Omental fat pad (tissue), 4 donors: ENCODE results near the gene FBN2. TPM values are rescaled to one million over a fixed set of nuclear protein-coding genes. Genes with fewer than 3 reads are reported as not detected.

Experiments
- ATAC-seq: fragments of 150-250 bp; one replicate; pipeline ENCODE4 v1.9.1; 2016; ENCODE audit warnings: mild to moderate bottlenecking, moderate library complexity; ENCODE audit not compliant: low FRiP score
- DNase-seq: peaks from one replicate; pipeline ENCODE4 v3.0.0-alpha.2; 2019; ENCODE audit warnings: low spot score
- total RNA-seq, 4 donors: library from RNA; depleted of rRNA; stranded (reverse); fragments of >200 nt; gene quantifications; one replicate each; pipeline ENCODE4 v1.1.0, GENCODE V29; 2016
- TF ChIP-seq, protein P1 (sequence below), 3 donors: fragments of 450-650 bp; IDR thresholded peaks; one replicate each; pipeline ENCODE4 v1.5.1; 2016 to 2017; ENCODE audit warnings: antibody characterized with exemption in 3 of 3, mild to moderate bottlenecking in 3 of 3, moderate library complexity in 2 of 3

The FBN2 gene
- total RNA-seq, 4 donors from 2014 or later = 0.56 to 3.2 (median 0.79) TPM

DNA sequence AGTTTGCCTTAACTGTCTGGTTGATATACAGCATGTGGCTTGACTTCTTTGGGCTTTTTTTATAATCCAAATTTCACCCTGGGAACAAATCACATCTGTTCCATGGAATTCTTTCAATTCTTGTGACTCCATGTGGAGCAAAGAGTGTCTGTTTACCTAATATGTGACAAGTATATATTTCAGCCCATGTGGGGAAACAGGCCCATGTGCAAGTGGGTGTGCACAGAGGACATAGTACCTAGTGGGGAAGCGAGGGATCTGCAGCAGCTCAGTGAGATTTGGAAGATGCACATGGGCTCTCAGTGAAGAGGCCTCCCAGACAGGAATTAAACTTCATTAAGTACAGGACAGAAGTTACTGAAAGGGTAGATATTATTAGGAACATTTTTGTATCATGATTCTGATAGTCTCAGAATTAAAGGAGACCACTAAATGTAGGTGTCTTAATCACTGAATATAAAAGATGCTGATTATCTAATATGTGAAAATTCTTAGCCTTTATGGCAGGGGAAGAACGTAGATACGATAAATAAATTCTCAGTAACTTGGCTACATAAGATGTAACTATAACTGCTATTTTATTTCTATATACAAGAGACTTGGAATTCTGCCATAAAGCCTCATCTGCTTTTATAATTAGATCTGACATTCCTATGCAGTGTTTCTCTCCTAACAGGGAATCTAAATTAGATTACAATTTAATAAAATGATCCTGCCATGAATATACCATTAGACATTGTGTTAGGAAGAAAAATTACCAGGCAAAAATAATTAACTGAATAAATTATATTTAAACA is 273.3 kb downstream of the FBN2 start:
- DNase-seq (no peak), ATAC-seq (no peak)
- TF ChIP-seq, protein P1, sequence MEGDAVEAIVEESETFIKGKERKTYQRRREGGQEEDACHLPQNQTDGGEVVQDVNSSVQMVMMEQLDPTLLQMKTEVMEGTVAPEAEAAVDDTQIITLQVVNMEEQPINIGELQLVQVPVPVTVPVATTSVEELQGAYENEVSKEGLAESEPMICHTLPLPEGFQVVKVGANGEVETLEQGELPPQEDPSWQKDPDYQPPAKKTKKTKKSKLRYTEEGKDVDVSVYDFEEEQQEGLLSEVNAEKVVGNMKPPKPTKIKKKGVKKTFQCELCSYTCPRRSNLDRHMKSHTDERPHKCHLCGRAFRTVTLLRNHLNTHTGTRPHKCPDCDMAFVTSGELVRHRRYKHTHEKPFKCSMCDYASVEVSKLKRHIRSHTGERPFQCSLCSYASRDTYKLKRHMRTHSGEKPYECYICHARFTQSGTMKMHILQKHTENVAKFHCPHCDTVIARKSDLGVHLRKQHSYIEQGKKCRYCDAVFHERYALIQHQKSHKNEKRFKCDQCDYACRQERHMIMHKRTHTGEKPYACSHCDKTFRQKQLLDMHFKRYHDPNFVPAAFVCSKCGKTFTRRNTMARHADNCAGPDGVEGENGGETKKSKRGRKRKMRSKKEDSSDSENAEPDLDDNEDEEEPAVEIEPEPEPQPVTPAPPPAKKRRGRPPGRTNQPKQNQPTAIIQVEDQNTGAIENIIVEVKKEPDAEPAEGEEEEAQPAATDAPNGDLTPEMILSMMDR (IDR thresholded peaks at IDR 0.05) = no peak

DNA sequence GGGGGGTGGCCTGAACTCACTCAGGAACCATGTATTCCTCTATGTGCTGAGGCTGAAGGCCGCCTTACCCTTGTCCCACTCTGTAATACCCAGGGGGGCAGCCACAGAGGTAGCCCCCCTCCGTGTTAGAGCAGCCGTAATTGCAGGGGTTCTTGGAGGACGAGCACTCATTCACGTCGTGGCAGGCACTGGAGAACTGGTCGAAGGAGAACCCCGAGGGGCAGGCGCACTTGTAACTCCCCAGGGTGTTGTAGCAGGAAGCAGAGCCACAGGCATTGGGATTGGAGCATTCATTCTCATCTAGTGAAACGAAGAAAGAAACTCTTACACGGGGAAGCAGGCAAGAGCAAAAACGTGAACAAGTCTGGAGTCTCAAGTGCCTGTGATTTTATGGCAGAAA is 274.7 kb downstream of the FBN2 start:
- DNase-seq = no peak
- ATAC-seq = no peak
- TF ChIP-seq, protein P1 (IDR thresholded peaks at IDR 0.05) = no peak

DNA sequence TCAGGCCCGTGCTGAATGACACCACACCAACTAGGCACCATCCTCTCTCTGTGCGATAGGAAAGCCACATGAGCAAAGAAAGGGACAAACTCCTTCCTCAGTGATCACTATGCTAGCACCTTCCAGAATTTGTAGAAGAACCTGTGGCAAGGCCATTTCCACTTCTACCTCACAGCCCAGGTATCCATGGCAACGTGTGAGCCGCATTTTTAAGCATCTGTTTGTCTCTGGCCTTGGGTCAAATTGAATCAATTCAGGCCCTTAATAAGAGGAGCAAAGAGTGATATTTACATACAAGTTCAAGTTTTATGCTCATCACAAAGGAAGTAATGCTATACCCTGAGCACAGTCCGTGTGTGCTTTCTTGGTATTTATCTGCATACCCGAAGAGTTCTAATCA is 275.1 kb downstream of the FBN2 start:
- DNase-seq (no peak), ATAC-seq (no peak)
- TF ChIP-seq, protein P1 (IDR thresholded peaks at IDR 0.05) = no peak

DNA sequence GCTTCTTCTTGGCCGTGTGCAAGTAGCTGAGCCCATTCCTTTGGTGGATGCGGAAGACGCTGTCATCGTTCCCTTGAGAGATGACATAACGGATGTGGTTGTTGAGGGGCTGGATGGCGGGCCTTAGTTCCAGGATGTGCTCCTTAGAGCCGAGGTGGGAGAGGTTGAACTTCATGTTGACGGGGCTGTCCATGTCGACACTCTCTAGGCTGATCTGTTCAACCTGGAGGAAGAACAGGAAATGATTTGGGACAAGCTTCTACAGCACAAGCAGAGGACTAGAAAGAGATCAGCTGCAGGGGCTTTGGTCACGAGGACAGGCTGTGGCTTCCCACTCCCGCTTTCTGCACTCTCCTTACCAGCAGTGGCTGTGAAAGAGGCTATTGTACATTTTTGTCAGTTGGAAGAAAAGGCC is 278.4 kb downstream of the FBN2 start:
- ATAC-seq = no peak
- TF ChIP-seq, protein P1 (IDR thresholded peaks at IDR 0.05) = no peak
- no peak for DNase-seq

DNA sequence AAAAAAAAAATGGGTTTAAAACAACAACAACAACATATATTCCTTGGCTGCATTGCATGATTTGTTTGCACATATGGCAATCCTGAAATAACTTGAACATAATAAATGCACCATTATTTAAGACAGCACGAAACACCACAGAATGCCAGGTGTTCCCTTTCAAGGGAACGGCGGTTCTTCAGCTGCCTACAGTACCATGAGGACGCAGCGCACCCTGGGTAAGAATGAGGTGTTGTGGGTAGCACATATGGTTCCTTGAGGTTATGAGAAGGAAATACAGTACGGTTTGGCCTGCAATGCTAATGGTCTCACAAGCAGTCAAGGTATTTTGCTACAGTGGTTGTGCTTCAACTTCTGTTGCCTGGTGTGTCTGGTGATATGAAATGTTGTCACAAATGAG is 279.7 kb downstream of the FBN2 start:
- DNase-seq = no peak
- TF ChIP-seq, protein P1 (IDR thresholded peaks at IDR 0.05) = no peak
- ATAC-seq = no peak

DNA sequence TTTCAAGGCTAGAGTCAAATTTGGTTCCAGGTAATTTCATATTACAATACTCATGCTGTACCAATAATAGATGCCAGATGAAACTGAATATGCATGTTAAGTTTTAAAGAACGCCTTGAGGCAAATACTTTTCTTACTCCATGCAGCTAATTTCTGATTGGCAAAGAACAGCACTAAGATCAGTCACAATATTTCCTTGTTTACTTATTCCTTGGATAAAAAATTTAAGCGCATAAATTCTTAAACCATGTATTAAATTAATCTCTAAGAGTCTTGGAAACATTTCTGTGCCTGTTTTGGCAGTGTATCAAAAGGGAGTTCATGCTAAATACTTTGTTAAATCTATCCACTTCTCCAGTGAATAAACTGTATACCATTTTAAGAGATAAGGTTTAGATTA is 281.0 kb downstream of the FBN2 start:
- TF ChIP-seq, protein P1 (IDR thresholded peaks at IDR 0.05) = no peak
- ATAC-seq (no peak), DNase-seq (no peak)

DNA sequence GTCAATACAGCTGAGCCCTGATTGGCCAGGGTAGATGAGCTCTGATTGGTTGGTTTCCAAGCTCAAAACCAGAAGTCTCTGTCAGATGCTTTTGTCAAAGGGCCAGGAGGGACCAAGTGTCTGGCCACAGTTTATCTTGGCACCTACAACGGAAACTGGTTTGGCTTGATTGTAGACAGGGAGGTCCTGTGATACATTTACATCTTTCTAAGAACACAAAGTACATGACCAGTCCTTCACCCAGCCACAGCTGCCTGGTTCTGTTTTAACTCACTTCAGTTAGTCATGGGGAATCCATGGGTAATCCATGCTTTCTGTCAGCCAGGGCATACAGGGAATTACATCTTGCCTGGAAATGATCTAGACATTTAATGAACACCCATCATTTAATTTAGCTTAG is 283.3 kb downstream of the FBN2 start:
- DNase-seq (no peak), ATAC-seq (no peak)
- TF ChIP-seq, protein P1 (IDR thresholded peaks at IDR 0.05) = no peak
